A549 (cell line): ENCODE data around the gene DLG2. TPM values are rescaled to one million over a fixed set of nuclear protein-coding genes. Genes with fewer than 3 reads are reported as not detected.

Source experiments
- ATAC-seq, 2 experiments: fragments of 200-7000 bp in 1 of 2; fragments of >200 bp in 1 of 2; cut with Nextera tagmentation in 1 of 2; cut with Tn5 transposase in 1 of 2; 3 replicates each; pipeline versions ENCODE4 v1.8.0 to v1.9.1; 2018 to 2020; ENCODE audit warnings: mild to moderate bottlenecking in 1 of 2, moderate library complexity in 1 of 2
- CTCF ChIA-PET: fragments of 300-600 bp; sonication (Branson Sonifier 250); formaldehyde crosslinking; extraction: SDS; loops from one replicate; lab custom pipeline; 2021; ENCODE audit warnings: antibody characterized with exemption, inconsistent platforms; lab: Yijun Ruan, JAX
- POLR2A ChIA-PET: fragments of 350-600 bp; formaldehyde crosslinking; extraction: SDS; loops from one replicate; lab custom pipeline; 2021; ENCODE audit warnings: antibody characterized with exemption, inconsistent platforms; lab: Yijun Ruan, JAX
- DNase-seq, 2 experiments: peaks; one replicate each; pipeline versions ENCODE4 v3.0.0 to v3.0.0-alpha.2; 2011 to 2016; ENCODE audit warnings: low read depth in 1 of 2, low spot score in 1 of 2
- FAIRE-seq: peaks from 2 replicates; lab custom pipeline; 2011; peaks lifted over from hg19 to GRCh38; lab: Jason Lieb, UNC
- H3K27ac ChIP-seq, 2 experiments: fragments of >200 bp; sonication (Bioruptor Twin); formaldehyde crosslinking; 3 replicates each; pipeline ENCODE4 v1.5.1; 2016 to 2017
- H3K4me1 ChIP-seq: fragments of >200 bp; sonication (Bioruptor Twin); formaldehyde crosslinking; 3 replicates; pipeline ENCODE4 v1.6.1; 2016
- H3K4me2 ChIP-seq: fragments of >200 bp; sonication (Bioruptor Twin); formaldehyde crosslinking; 3 replicates; pipeline ENCODE4 v1.6.1; 2016
- H3K4me3 ChIP-seq: fragments of >200 bp; sonication (Bioruptor Twin); formaldehyde crosslinking; 3 replicates; pipeline ENCODE4 v1.5.1; 2016
- H3K9me3 ChIP-seq: fragments of >200 bp; sonication (Bioruptor Twin); formaldehyde crosslinking; 3 replicates; pipeline ENCODE4 v1.6.1; 2016
- CBX2 ChIP-seq: fragments of 200-600 bp; sonication (generic); IDR thresholded peaks from 2 replicates; pipeline ENCODE4 v1.6.1; 2016; ENCODE audit warnings: low read depth, mild to moderate bottlenecking, borderline replicate concordance
- CBX8 ChIP-seq: fragments of 200-600 bp; sonication (generic); IDR thresholded peaks from 2 replicates; pipeline ENCODE4 v1.6.1; 2016
- CHD4 ChIP-seq: fragments of 200-600 bp; sonication (generic); IDR thresholded peaks from 2 replicates; pipeline ENCODE4 v1.6.1; 2016; ENCODE audit warnings: antibody characterized with exemption, mild to moderate bottlenecking, borderline replicate concordance
- ELK1 ChIP-seq: fragments of 150-350 bp; IDR thresholded peaks from 2 replicates; pipeline ENCODE4 v1.6.1; 2014; ENCODE audit warnings: low read depth, mild to moderate bottlenecking, low read length
- FOSB ChIP-seq: fragments of 250-450 bp; sonication (Bioruptor Pico); IDR thresholded peaks from 2 replicates; pipeline ENCODE4 v1.5.0; 2020; ENCODE audit warnings: mild to moderate bottlenecking, moderate library complexity
- GATA3 ChIP-seq: IDR thresholded peaks from 2 replicates; pipeline ENCODE4 v1.6.1; 2012; ENCODE audit warnings: borderline replicate concordance
- HMGXB4 ChIP-seq: fragments of 250-450 bp; sonication (Bioruptor Pico); IDR thresholded peaks from 2 replicates; pipeline ENCODE4 v1.5.0; 2021; ENCODE audit warnings: mild to moderate bottlenecking, moderate library complexity, borderline replicate concordance
- MAX ChIP-seq: IDR thresholded peaks from 2 replicates; pipeline ENCODE4 v1.6.1; 2012
- PHF8 ChIP-seq: fragments of 200-600 bp; sonication (generic); IDR thresholded peaks from 2 replicates; pipeline ENCODE4 v1.6.1; 2016; ENCODE audit warnings: low read depth, mild to moderate bottlenecking, antibody characterized with exemption, moderate library complexity, borderline replicate concordance
- RCOR1 ChIP-seq: fragments of 150-350 bp; IDR thresholded peaks from 2 replicates; pipeline ENCODE4 v1.6.1; 2014; ENCODE audit warnings: antibody characterized with exemption, low read length, low read depth
- REST ChIP-seq: fragments of 200-600 bp; sonication (generic); IDR thresholded peaks from 2 replicates; pipeline ENCODE4 v1.6.1; 2016; ENCODE audit warnings: antibody characterized with exemption, mild to moderate bottlenecking, moderate library complexity
- RFX5 ChIP-seq: fragments of 450-650 bp; IDR thresholded peaks from 2 replicates; pipeline ENCODE4 v1.7.1; 2014; ENCODE audit warnings: antibody characterized with exemption, mild to moderate bottlenecking, moderate library complexity
- TFCP2L1 ChIP-seq: fragments of 250-450 bp; sonication (Bioruptor Pico); IDR thresholded peaks from 2 replicates; pipeline ENCODE4 v1.5.0; 2021; ENCODE audit warnings: mild to moderate bottlenecking
- TP53 ChIP-seq: fragments of 250-450 bp; sonication (Bioruptor Pico); IDR thresholded peaks from 2 replicates; pipeline ENCODE4 v1.5.0; 2021; ENCODE audit warnings: mild to moderate bottlenecking, moderate library complexity
- USF2 ChIP-seq: fragments of 450-650 bp; IDR thresholded peaks from 2 replicates; pipeline ENCODE4 v1.6.1; 2014; ENCODE audit warnings: antibody characterized with exemption
- ZNF302 ChIP-seq: fragments of 250-450 bp; sonication (Bioruptor Pico); IDR thresholded peaks from 2 replicates; pipeline ENCODE4 v1.9.0; 2021; ENCODE audit warnings: inconsistent platforms, mild to moderate bottlenecking, moderate library complexity
- ZSCAN20 ChIP-seq: fragments of 250-450 bp; sonication (Bioruptor Pico); IDR thresholded peaks from 2 replicates; pipeline ENCODE4 v1.8.0; 2022; ENCODE audit warnings: mild to moderate bottlenecking, moderate library complexity
- WGBS: methylation state at CpG from one replicate; pipeline ENCODE4 v1.1.6; 2017; ENCODE audit errors: missing lambda C conversion rate; 5-methylcytosine and 5-hydroxymethylcytosine counted together
- polyA plus RNA-seq, 4 experiments: library from polyadenylated mRNA; depleted of rRNA in 3 of 4; stranded (reverse); fragments of >200 nt; fragmentation: RNase III in 1 of 4; extraction: RNeasy Plus Mini Kit Qiagen cat#74134 plus additional on column Dnase treatment in 1 of 4; gene quantifications; 2 replicates in 3 of 4; 3 replicates in 1 of 4; pipeline ENCODE4 v1.2.3, GENCODE V29; 2011 to 2017

Gene DLG2
- polyA plus RNA-seq, 2 of the 4 experiments (the other 2 are of a cell fraction) = 0.26 to 0.79 TPM

GRCh38 chr11:84273541-84273940 lies 1353.6 kb downstream of the DLG2 start:
- ATAC-seq = no peak
- POLR2A ChIA-PET = no interaction called here
- CTCF ChIA-PET = no interaction called here
- no peak overlapping the region for H3K27ac ChIP-seq
- H3K4me2 ChIP-seq = no peak overlapping the region
- H3K4me3 ChIP-seq = no peak overlapping the region
- no peaks in the 10 kb centered on the region for H3K4me1 ChIP-seq
- DNase-seq = no peak
- WGBS = 0% methylated on average over 2 of the region's 2 CpGs
- no peak for FAIRE-seq
- TF ChIP-seq ELK1 = no peak
- TF ChIP-seq ZSCAN20 = no peak
- TF ChIP-seq GATA3 = no peak
- TF ChIP-seq FOSB (CRISPR knock-in tag) = no peak
- TF ChIP-seq REST = no peak
- TF ChIP-seq ZNF302 (CRISPR knock-in tag) = no peak
- TF ChIP-seq TP53 (CRISPR knock-in tag) = no peak
- no peak for TF ChIP-seq RFX5
- no peak for TF ChIP-seq HMGXB4 (CRISPR knock-in tag)
- TF ChIP-seq MAX = no peak
- TF ChIP-seq TFCP2L1 (CRISPR knock-in tag) = no peak
- TF ChIP-seq CHD4 = no peak
- TF ChIP-seq CBX8 = no peak
- no peak for TF ChIP-seq CBX2
- no peak for TF ChIP-seq USF2
- no peaks in the 10 kb centered on the region for H3K9me3 ChIP-seq

- CTCF ChIA-PET = interaction anchor here (1.3 kb wide), 1 partner anchor 14 kb away, joined by 3 read pairs; no protein-coding TSS in a partner anchor
- no peaks in the 10 kb centered on the region for H3K9me3 ChIP-seq
- FAIRE-seq (no peak), DNase-seq (no peak), ATAC-seq (no peak)
- H3K4me3 ChIP-seq = no peak overlapping the region
- no peak for TF ChIP-seq RCOR1
- TF ChIP-seq PHF8 = no peak
- POLR2A ChIA-PET = no interaction called here
- H3K4me2 ChIP-seq = no peak overlapping the region
- 57% methylated on average over 6 of the region's 6 CpGs for WGBS
- H3K27ac ChIP-seq = no peak overlapping the region
- H3K4me1 ChIP-seq = no peaks in the 10 kb centered on the region
These were observed 1356.7 kb downstream of the DLG2 start for GRCh38 chr11:84270466-84270865.
